HFFc6 (cell line): ENCODE data around the gene CALN1. TPM values are rescaled to one million over a fixed set of nuclear protein-coding genes. Genes with fewer than 3 reads are reported as not detected.

Experiments used
- DNase-seq: peaks from one replicate; pipeline ENCODE4 v3.0.0-alpha.2; 2018
- H3K27ac Mint-ChIP-seq: 2 replicates; pipeline ENCODE4 v1.8.0; 2020; ENCODE audit warnings: mild to moderate bottlenecking, mixed read lengths
- H3K27me3 Mint-ChIP-seq: 2 replicates; pipeline ENCODE4 v1.8.0; 2021; ENCODE audit warnings: mild to moderate bottlenecking, moderate library complexity, mixed read lengths; ENCODE audit not compliant: insufficient read depth
- H3K36me3 Mint-ChIP-seq: 2 replicates; pipeline ENCODE4 v1.8.0; 2021; ENCODE audit warnings: low read depth, mixed read lengths
- H3K4me1 Mint-ChIP-seq: 2 replicates; pipeline ENCODE4 v1.8.0; 2020; ENCODE audit warnings: low read depth, mixed read lengths
- H3K4me3 Mint-ChIP-seq: 2 replicates; pipeline ENCODE4 v1.8.0; 2020; ENCODE audit warnings: mild to moderate bottlenecking, moderate library complexity, mixed read lengths
- H3K9me3 Mint-ChIP-seq: 2 replicates; pipeline ENCODE4 v1.8.0; 2020; ENCODE audit warnings: mild to moderate bottlenecking, mixed read lengths
- total RNA-seq, 6 experiments: library from RNA; stranded (reverse); fragmentation: NEBNext Ultra II Directional; extraction: Animal tissue kit (Norgen Biotek cat#: 25700); gene quantifications; 2 replicates in 1 of 6; 3 replicates in 5 of 6; pipeline ENCODE4 v1.2.3, GENCODE V29; 2021
- TF ChIP-seq, protein P1 (sequence below): fragments of 200-600 bp; sonication (generic); IDR thresholded peaks from 2 replicates; pipeline ENCODE4 v1.5.0; 2021; ENCODE audit warnings: antibody characterized with exemption, mild to moderate bottlenecking

CALN1 gene
- total RNA-seq, 6 experiments from 2014 or later = not detected

DNA sequence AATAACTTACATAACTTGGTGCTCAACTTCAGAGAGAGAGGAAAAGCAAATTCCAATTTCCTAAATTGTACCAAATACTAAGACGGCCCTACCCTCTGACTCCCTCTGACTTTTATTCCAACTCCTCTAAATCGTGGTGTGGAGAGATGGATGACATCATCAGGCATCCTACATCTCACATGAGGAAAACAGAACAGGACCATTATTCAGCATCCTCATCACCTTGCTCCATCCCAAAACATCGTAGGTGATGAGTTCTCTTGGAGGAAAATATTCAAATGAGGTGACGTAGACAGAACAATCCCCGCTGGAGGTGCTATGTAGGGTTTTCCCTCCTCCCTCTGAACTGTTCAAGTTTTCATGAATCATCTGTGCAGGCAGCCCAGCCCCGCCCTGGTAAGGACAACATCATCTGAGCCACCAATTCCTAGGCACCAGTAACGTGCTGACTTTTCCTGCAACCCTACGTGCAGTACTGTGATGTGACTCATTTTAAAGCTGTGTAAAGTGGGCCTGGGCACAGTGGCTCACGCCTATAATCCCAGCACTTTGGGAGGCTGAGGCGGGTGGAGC is 167.2 kb downstream of the CALN1 start:
- no peak for DNase-seq
- Mint-ChIP-seq H3K36me3 (peaks cover 4% of the 10 kb centered on the region; the same call in 1 of the 2 replicates), H3K4me1 (no peaks in the 10 kb centered on the region), H3K27ac (no peak overlapping the region), H3K9me3 (peaks cover 34% of the 10 kb centered on the region), H3K27me3 (peaks cover 1% of the 10 kb centered on the region; the same call in 1 of the 2 replicates), H3K4me3 (no peak overlapping the region)
- TF ChIP-seq, protein P1, sequence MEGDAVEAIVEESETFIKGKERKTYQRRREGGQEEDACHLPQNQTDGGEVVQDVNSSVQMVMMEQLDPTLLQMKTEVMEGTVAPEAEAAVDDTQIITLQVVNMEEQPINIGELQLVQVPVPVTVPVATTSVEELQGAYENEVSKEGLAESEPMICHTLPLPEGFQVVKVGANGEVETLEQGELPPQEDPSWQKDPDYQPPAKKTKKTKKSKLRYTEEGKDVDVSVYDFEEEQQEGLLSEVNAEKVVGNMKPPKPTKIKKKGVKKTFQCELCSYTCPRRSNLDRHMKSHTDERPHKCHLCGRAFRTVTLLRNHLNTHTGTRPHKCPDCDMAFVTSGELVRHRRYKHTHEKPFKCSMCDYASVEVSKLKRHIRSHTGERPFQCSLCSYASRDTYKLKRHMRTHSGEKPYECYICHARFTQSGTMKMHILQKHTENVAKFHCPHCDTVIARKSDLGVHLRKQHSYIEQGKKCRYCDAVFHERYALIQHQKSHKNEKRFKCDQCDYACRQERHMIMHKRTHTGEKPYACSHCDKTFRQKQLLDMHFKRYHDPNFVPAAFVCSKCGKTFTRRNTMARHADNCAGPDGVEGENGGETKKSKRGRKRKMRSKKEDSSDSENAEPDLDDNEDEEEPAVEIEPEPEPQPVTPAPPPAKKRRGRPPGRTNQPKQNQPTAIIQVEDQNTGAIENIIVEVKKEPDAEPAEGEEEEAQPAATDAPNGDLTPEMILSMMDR = no peak

DNA sequence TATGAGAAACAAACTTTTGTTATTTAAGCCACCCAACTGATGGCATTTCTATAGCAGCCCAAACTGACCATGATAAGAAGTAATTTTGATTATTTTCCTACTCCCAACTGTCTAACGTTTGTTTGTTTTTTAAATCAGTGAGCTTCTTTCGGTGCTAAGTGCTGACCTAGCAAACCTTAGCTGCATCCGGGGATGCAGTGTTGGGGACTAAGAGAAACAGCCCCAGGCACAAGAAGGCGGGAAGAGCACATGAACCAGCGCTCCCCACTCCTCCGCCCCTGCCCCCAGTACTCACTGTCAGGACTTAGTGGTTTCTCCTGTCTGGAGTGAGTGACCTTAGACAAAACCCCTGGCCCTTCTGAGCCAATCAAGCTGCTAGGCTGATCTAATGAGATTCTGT is 168.8 kb downstream of the CALN1 start:
- Mint-ChIP-seq H3K27me3 (peaks cover under 1% of the 10 kb centered on the region; the same call in 1 of the 2 replicates), H3K36me3 (no peaks in the 10 kb centered on the region), H3K4me3 (no peak overlapping the region), H3K9me3 (peaks cover 24% of the 10 kb centered on the region), H3K4me1 (no peaks in the 10 kb centered on the region), H3K27ac (no peak overlapping the region)
- TF ChIP-seq, protein P1 = no peak
- no peak for DNase-seq

DNA sequence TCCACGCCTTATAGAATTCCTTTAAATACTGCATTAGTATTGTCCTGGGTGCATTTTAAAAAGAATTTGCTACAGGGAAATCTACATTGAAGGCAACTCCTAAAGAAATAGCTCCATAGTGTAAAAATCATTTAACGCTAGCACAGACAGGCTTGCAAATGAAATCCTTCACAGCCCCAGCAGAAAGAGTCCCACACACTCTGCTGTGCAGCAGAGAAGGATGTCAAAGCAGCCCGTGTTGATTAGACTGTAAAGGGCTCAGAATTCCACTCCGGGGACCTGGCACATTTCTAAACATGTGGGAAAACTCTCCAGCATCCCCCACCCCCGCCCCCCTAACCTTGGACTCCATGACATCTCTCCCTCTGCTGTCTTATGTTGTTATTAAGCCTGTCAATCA is 176.8 kb downstream of the CALN1 start:
- Mint-ChIP-seq H3K27me3 (no peaks in the 10 kb centered on the region; the same call in none of the 2 replicates), H3K4me1 (no peaks in the 10 kb centered on the region), H3K27ac (no peak overlapping the region), H3K36me3 (no peaks in the 10 kb centered on the region), H3K9me3 (peaks cover 38% of the 10 kb centered on the region), H3K4me3 (no peak overlapping the region)
- no peak for DNase-seq
- TF ChIP-seq, protein P1 = no peak

DNA sequence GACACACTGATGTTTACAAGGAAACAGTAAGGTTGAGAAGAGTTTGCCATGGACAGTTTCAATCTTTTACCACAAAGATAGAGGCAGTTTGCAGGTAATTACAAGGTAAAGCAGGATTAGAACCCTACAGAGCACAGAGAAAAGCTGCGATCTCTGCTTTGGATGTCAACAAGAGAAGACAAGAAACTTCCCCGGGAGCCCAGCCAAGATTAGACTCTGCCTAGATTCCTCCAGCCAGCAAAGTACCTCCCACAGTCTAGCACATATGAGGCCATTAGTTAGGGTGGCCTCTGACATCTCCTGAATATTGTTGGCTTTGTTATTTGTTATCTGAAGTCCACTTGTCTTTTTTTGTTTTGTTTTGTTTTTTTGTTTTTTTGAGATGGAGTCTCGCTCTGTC is 178.1 kb downstream of the CALN1 start:
- Mint-ChIP-seq H3K4me3 (no peak overlapping the region), H3K36me3 (no peaks in the 10 kb centered on the region), H3K27me3 (no peaks in the 10 kb centered on the region; the same call in none of the 2 replicates), H3K27ac (no peak overlapping the region), H3K4me1 (no peaks in the 10 kb centered on the region), H3K9me3 (peaks cover 45% of the 10 kb centered on the region)
- DNase-seq = no peak
- TF ChIP-seq, protein P1 = no peak

GRCh38 chr7:72230281-72230680 is 181.9 kb downstream of the CALN1 start:
- H3K9me3 Mint-ChIP-seq = peaks cover 52% of the 10 kb centered on the region

More at GRCh38 chr7:72230281-72230680, 181.9 kb downstream of the CALN1 start:
- no peak overlapping the region for H3K4me3 Mint-ChIP-seq
- no peaks in the 10 kb centered on the region for H3K4me1 Mint-ChIP-seq
- DNase-seq = no peak
- TF ChIP-seq, protein P1 = no peak
- no peaks in the 10 kb centered on the region; the same call in none of the 2 replicates for H3K27me3 Mint-ChIP-seq
- no peaks in the 10 kb centered on the region for H3K36me3 Mint-ChIP-seq
- H3K27ac Mint-ChIP-seq = no peak overlapping the region
